ENCODE measurements around the gene RASA3.

- TF ChIP-seq CTCF (IDR thresholded peaks at IDR 0.05; ENCODE audit: extremely low read depth in 1 of 2, insufficient read depth in 1 of 2, low read depth in 1 of 2, low read length in 2 of 2) (no peak), POLR2AphosphoS5 (IDR thresholded peaks at IDR 0.05; ENCODE audit: insufficient read depth, low read depth, low read length) (no peak), POLR2A (IDR thresholded peaks at IDR 0.05; ENCODE audit: low read depth, low read length) (no peak), MAX (IDR thresholded peaks at IDR 0.05; ENCODE audit: insufficient read depth, insufficient read length) (no peak), EZH2 (IDR thresholded peaks at IDR 0.05; ENCODE audit: borderline replicate concordance, low read depth, low read length, severe bottlenecking) (no peak), GATA2 (IDR thresholded peaks at IDR 0.05; ENCODE audit: insufficient read depth, insufficient read length, low read depth, low read length) (no peak)
Observed at GRCh38 chr13:114053026-114053425, 79.4 kb downstream of the RASA3 start.

All from endothelial cell of umbilical vein (primary cell).